HG02610 (cell line): ENCODE results near the gene HACD4.

Experiments
- ATAC-seq: cut with Tn5 transposase; IDR thresholded peaks from one replicate; pipeline ENCODE4 v1.9.1; 2021; ENCODE audit warnings: mild to moderate bottlenecking, moderate library complexity; ENCODE audit not compliant: unreplicated experiment

The HACD4 gene

GRCh38 chr9:21031091-21031807 is at the start of gene HACD4:
Gene HACD4, minus strand, starts transcription at chr9:21031640. Its CDS starts 50 bp downstream, at chr9:21031590.
- peak; percentile 68 for ATAC-seq

- no peak for ATAC-seq
These were observed 49.4 kb upstream of the HACD4 start for GRCh38 chr9:21080793-21081192.

GRCh38 chr9:21078702-21079101 is 47.3 kb upstream of the HACD4 start:
- no peak for ATAC-seq

- ATAC-seq, result no peak
These were observed 46.3 kb upstream of the HACD4 start, which contains the start of gene IFNB1 for GRCh38 chr9:21077781-21078180. Gene IFNB1, minus strand, starts transcription at chr9:21077942. Its CDS starts 73 bp downstream, at chr9:21077869.

GRCh38 chr9:21075484-21075883 is 44.0 kb upstream of the HACD4 start:
- ATAC-seq, result no peak

GRCh38 chr9:21070906-21071305 is 39.5 kb upstream of the HACD4 start:
- no peak for ATAC-seq

- ATAC-seq, result no peak
These were observed 38.7 kb upstream of the HACD4 start for GRCh38 chr9:21070171-21070571.

- peak; percentile 85 for ATAC-seq
These were observed 29.6 kb upstream of the HACD4 start for GRCh38 chr9:21060919-21061561.

- ATAC-seq, result no peak
These were observed 25.5 kb upstream of the HACD4 start for GRCh38 chr9:21056931-21057330.

- no peak for ATAC-seq
These were observed 22.4 kb upstream of the HACD4 start for GRCh38 chr9:21053851-21054250.

GRCh38 chr9:21047281-21047691 is 15.8 kb upstream of the HACD4 start:
- ATAC-seq, result no peak

GRCh38 chr9:21043841-21044240 is 12.4 kb upstream of the HACD4 start:
- ATAC-seq, result no peak

GRCh38 chr9:21042466-21042865 is 11.0 kb upstream of the HACD4 start:
- no peak for ATAC-seq

- ATAC-seq, result no peak
These were observed 7.9 kb upstream of the HACD4 start for GRCh38 chr9:21039302-21039701.

GRCh38 chr9:21037278-21037677 is 5.8 kb upstream of the HACD4 start:
- ATAC-seq, result no peak

GRCh38 chr9:21031808-21032183 is 356 bp upstream of the HACD4 start:
- ATAC-seq, result no peak

GRCh38 chr9:21030389-21031035 is 928 bp downstream of the HACD4 start:
- peak; percentile 89 for ATAC-seq

GRCh38 chr9:21029661-21030060 is 1.8 kb downstream of the HACD4 start:
- ATAC-seq, result no peak

- no peak for ATAC-seq
These were observed 3.0 kb downstream of the HACD4 start for GRCh38 chr9:21028466-21028865.

- no peak for ATAC-seq
These were observed 4.1 kb downstream of the HACD4 start for GRCh38 chr9:21027295-21027694.

- ATAC-seq, result no peak
These were observed 7.6 kb downstream of the HACD4 start for GRCh38 chr9:21023861-21024260.

- ATAC-seq, result no peak
These were observed 13.3 kb downstream of the HACD4 start for GRCh38 chr9:21018177-21018576.
